Measurements from ENCODE around the gene ZNF79.

DNA sequence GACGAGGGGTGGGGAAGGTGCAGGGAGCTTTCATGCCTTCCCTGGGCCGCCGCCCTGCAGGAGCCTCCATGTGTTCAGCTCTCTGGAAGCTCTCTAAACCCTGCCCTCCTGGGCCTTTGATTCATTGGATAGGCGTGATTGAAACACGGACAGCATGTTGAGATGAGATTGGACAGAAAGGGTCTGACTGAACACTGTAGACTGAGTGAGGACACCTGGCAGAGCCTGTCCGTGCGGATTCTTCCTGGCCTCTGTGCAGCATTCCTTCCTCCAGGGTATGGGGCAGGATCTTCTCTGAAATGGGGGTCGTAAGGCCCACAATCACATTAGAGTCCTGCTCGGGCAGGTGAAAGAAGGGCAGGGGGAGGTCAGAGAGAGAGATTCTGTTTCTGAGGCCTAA, 14.2 kb downstream of the ZNF79 start:
- TF ChIP-seq, protein P1, sequence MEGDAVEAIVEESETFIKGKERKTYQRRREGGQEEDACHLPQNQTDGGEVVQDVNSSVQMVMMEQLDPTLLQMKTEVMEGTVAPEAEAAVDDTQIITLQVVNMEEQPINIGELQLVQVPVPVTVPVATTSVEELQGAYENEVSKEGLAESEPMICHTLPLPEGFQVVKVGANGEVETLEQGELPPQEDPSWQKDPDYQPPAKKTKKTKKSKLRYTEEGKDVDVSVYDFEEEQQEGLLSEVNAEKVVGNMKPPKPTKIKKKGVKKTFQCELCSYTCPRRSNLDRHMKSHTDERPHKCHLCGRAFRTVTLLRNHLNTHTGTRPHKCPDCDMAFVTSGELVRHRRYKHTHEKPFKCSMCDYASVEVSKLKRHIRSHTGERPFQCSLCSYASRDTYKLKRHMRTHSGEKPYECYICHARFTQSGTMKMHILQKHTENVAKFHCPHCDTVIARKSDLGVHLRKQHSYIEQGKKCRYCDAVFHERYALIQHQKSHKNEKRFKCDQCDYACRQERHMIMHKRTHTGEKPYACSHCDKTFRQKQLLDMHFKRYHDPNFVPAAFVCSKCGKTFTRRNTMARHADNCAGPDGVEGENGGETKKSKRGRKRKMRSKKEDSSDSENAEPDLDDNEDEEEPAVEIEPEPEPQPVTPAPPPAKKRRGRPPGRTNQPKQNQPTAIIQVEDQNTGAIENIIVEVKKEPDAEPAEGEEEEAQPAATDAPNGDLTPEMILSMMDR (IDR thresholded peaks at IDR 0.05) = no peak
- no peak for TF ChIP-seq POLR2A (IDR thresholded peaks at IDR 0.05)
- TF ChIP-seq EP300 (IDR thresholded peaks at IDR 0.05) = no peak
